ENCODE results near the gene CNR2. TPM values are rescaled to one million over a fixed set of nuclear protein-coding genes. Genes with fewer than 3 reads are reported as not detected.
A peak's percentile ranks its signal among the peaks of the same experiment; 100 is the strongest.
"Not testable (repeated sequence)": the region's sequence is repeated elsewhere in the genome, so short reads cannot be mapped to it uniquely, and the experiment has no call there.

The CNR2 gene
- total RNA-seq, 1 donor from 2014 or later, result not detected

DNA sequence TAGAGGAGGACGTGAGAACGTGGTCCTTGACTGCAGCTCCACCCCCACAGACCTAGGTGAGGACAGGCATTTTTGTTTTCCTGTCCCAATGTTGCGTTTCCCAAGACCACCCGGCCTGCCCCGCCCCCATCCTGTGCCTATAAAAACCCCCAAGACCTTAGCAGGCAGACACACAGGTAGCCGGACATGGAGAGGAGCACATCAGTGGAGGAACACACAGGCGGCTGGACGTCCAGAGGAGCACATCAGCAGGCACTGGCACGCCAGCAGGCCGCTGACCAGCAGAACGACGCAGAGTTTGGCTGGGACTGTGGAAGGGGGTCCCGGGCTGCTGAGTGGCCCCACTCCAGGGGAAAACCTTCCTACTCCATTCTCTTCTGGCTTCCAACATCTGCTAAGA lies 75.3 kb downstream of the CNR2 start:
- Mint-ChIP-seq H3K4me1 (ENCODE audit: unreplicated experiment) (peaks cover 10% of the 10 kb centered on the region), H3K27ac (ENCODE audit: unreplicated experiment) (no peak overlapping the region), H3K9me3 (ENCODE audit: unreplicated experiment) (no peaks in the 10 kb centered on the region), H3K4me3 (ENCODE audit: unreplicated experiment) (peak overlapping the region; percentile 77), H3K27me3 (ENCODE audit: unreplicated experiment) (no peaks in the 10 kb centered on the region), H3K36me3 (ENCODE audit: low read depth, unreplicated experiment) (no peaks in the 10 kb centered on the region)
- TF ChIP-seq, protein P1, sequence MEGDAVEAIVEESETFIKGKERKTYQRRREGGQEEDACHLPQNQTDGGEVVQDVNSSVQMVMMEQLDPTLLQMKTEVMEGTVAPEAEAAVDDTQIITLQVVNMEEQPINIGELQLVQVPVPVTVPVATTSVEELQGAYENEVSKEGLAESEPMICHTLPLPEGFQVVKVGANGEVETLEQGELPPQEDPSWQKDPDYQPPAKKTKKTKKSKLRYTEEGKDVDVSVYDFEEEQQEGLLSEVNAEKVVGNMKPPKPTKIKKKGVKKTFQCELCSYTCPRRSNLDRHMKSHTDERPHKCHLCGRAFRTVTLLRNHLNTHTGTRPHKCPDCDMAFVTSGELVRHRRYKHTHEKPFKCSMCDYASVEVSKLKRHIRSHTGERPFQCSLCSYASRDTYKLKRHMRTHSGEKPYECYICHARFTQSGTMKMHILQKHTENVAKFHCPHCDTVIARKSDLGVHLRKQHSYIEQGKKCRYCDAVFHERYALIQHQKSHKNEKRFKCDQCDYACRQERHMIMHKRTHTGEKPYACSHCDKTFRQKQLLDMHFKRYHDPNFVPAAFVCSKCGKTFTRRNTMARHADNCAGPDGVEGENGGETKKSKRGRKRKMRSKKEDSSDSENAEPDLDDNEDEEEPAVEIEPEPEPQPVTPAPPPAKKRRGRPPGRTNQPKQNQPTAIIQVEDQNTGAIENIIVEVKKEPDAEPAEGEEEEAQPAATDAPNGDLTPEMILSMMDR (IDR thresholded peaks at IDR 0.05; ENCODE audit: unreplicated experiment), result no peak
- DNase-seq (ENCODE audit: low spot score), result no peak

DNA sequence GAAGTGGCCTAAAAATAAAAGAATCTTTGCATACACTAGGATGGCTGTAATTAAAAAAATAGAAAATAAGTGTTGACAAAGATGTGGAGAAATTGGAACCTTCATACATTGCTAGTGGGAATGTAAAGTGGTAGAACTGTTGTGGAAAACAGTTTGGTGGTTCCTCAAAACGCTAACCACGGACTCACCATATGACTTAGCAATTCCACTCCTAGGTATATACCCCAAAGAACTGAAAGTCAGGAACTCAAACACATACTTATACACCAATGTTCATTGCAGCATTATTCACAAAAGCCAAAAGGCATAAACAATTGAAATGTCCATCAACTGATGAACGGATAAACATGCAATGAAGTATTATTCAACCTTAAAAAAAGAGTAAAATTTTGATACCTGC lies 77.1 kb downstream of the CNR2 start:
- H3K27ac Mint-ChIP-seq (ENCODE audit: unreplicated experiment), result no peak overlapping the region
- TF ChIP-seq, protein P1 (IDR thresholded peaks at IDR 0.05; ENCODE audit: unreplicated experiment), result no peak

DNA sequence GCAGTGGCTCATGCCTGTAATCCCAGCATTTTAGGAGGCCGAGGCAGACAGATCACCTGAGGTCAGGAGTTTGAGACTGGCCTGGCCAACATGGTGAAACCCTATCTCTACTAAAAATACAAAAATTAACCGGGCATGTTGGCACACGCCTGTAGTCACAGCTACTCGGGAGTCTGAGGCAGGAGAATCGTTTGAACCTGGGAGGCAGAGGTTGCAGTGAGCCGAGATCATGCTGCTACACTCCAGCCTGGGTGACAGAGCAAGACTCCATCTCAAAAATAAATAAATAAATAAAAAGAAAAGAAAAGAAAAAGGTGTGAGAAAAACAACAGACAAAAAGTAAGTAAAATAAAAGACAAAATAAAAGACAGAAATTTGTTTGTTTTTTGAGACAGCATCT lies 79.0 kb downstream of the CNR2 start:
- not testable (repeated sequence) for H3K4me3 Mint-ChIP-seq (ENCODE audit: unreplicated experiment); H3K9me3 Mint-ChIP-seq (ENCODE audit: unreplicated experiment); H3K27ac Mint-ChIP-seq (ENCODE audit: unreplicated experiment); DNase-seq (ENCODE audit: low spot score); H3K27me3 Mint-ChIP-seq (ENCODE audit: unreplicated experiment); H3K4me1 Mint-ChIP-seq (ENCODE audit: unreplicated experiment); H3K36me3 Mint-ChIP-seq (ENCODE audit: low read depth, unreplicated experiment)

More for the DNA sequence above, 77.1 kb downstream of the CNR2 start:
- DNase-seq (ENCODE audit: low spot score), result no peak
- Mint-ChIP-seq H3K4me1 (ENCODE audit: unreplicated experiment) (peaks cover 10% of the 10 kb centered on the region), H3K27me3 (ENCODE audit: unreplicated experiment) (no peaks in the 10 kb centered on the region), H3K9me3 (ENCODE audit: unreplicated experiment) (no peaks in the 10 kb centered on the region), H3K4me3 (ENCODE audit: unreplicated experiment) (no peak overlapping the region), H3K36me3 (ENCODE audit: low read depth, unreplicated experiment) (no peaks in the 10 kb centered on the region)

DNA sequence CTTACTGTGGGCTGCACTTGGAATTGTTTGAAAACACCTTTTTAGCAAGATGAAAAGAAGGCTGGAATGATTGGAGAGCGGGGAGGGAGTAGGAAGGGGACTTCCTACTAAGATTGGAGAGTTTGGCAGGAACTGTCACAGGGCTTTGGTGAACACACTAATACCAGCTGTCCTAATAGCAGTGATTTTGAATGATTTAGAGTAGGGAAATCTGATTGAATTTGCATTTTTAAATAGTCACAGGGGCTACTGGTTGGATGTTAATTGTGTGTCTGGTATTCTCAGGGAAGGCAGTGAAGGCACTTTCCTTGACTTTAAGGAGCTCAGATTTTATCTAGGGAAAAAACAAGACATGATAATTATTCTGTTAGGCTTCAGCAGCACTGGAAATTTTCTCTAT lies 85.4 kb downstream of the CNR2 start:
- Mint-ChIP-seq H3K27me3 (ENCODE audit: unreplicated experiment) (no peaks in the 10 kb centered on the region), H3K27ac (ENCODE audit: unreplicated experiment) (no peak overlapping the region), H3K4me1 (ENCODE audit: unreplicated experiment) (peaks cover 16% of the 10 kb centered on the region), H3K4me3 (ENCODE audit: unreplicated experiment) (no peak overlapping the region), H3K36me3 (ENCODE audit: low read depth, unreplicated experiment) (no peaks in the 10 kb centered on the region), H3K9me3 (ENCODE audit: unreplicated experiment) (no peaks in the 10 kb centered on the region)
- DNase-seq (ENCODE audit: low spot score), result no peak
- TF ChIP-seq, protein P1 (IDR thresholded peaks at IDR 0.05; ENCODE audit: unreplicated experiment), result no peak

DNA sequence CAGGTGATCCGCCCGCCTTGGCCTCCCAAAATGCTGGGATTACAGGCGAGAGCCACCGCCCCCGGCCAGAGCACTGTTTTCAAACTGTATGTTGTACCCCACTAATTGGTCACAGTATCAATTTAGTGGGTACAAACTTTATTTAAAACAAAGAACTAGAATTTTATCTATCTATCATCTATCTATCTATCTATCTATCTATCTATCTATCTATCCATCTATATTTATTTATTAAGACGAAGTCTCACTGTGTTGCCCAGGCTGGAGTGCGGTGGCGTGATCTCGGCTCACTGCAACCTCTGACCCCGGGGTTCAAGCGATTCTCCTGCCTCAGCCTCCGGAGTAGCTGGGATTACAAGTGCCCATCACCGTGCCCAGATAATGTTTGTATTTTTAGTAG lies 86.6 kb downstream of the CNR2 start:
- H3K9me3 Mint-ChIP-seq (ENCODE audit: unreplicated experiment); H3K27ac Mint-ChIP-seq (ENCODE audit: unreplicated experiment); H3K27me3 Mint-ChIP-seq (ENCODE audit: unreplicated experiment); DNase-seq (ENCODE audit: low spot score); H3K36me3 Mint-ChIP-seq (ENCODE audit: low read depth, unreplicated experiment); H3K4me3 Mint-ChIP-seq (ENCODE audit: unreplicated experiment): not testable (repeated sequence)
- H3K4me1 Mint-ChIP-seq (ENCODE audit: unreplicated experiment), result peaks cover 16% of the 10 kb centered on the region

DNA sequence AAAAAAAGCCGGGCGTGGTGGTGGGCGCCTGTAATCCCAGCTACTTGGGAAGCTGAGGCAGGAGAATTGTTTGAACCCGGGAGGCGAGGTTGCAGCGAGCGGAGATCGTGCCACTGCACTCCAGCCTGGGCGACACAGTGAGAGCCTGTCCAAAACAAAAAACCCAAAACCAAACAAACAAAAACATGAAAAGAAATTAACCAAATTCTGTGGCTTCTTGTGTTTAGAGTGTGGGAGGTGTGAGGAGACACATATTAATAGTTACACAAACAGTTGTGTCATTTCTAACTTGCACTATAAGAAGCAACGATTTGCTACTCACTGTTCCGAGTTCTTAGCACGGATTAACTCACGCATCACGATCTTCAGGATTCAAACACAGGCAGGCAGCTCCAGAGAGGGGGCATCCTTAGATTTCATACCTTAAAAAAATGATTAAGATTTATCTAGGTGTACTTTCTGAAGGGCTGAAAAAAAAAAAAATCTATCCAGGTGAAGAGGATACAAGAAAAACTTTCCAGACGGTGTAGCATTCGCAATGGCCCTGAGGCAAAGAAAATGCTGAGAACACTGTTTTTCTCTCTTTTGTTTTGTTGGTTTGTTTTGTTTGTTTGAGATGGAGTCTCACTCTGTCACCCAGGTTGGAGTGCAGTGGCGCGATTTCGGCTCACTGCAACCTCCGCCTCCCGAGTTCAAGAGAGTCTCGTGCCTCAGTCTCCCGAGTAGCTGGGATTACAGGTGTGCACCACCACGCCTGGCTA lies 87.2 kb downstream of the CNR2 start:
- no peaks in the 10 kb centered on the region for H3K9me3 Mint-ChIP-seq (ENCODE audit: unreplicated experiment)
- H3K27me3 Mint-ChIP-seq (ENCODE audit: unreplicated experiment), result no peaks in the 10 kb centered on the region
- peak overlapping the region; percentile 89 for H3K27ac Mint-ChIP-seq (ENCODE audit: unreplicated experiment)
- TF ChIP-seq, protein P1 (IDR thresholded peaks at IDR 0.05; ENCODE audit: unreplicated experiment), result no peak
- peaks cover 16% of the 10 kb centered on the region for H3K4me1 Mint-ChIP-seq (ENCODE audit: unreplicated experiment)
- H3K4me3 Mint-ChIP-seq (ENCODE audit: unreplicated experiment), result peak overlapping the region; percentile 98
- DNase-seq (ENCODE audit: low spot score), result no peak
- no peaks in the 10 kb centered on the region for H3K36me3 Mint-ChIP-seq (ENCODE audit: low read depth, unreplicated experiment)
